Measurements from ENCODE around the gene KCNG1.
A peak's percentile ranks its signal among the peaks of the same experiment; 100 is the strongest.

Gene KCNG1

DNA sequence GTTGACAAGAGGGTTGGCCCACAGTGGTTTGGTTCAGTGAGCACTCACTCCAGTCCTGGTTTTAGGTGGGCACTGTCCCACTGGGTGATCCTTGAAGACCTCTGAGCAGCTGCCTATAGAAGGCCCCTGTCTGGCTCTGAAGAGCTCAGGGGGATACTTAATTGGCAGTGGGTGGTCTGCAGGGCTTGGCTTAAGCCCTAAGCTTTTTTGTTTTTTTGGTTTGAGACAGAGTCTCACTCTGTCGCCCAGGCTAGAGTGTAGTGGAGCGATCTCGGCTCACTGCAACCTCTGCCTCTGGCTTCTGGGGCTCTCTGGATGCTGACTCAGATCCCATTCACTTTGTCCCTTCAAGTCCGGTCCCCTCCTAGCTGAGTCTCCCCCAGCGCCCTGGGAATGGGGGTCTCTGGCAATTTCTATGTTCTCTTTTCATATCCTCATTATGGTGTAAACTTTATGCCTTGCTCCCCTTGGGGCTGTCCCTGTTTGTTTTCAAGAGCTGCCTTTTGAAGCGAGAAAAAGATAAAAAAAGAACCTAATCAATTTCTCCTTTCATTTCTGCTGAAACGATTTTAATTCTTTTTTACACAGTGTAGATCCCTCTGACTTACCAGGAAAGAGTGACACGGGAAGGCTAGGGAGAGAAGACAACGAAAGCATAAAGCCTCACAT, 12.2 kb upstream of the KCNG1 start:
- DNase-seq, result no peak

DNA sequence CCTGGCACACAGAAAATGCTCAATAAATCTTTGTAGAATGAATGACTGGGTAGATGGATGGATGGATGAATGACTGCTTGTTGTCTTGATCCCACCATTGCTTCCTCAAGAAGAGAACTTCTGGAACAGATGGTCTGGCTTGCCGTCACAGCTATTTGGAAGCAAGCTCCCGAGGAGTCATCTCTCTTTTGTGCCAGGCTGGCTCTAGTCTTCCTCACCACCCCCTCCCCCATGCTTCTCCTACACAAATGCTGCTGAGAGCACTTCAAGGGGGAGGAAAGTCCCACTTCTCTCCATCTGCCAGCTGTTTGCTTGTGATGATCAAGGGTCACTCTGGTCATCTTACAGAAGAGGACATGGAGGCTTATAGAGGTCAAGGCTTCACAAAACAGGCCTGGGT, 11.6 kb upstream of the KCNG1 start:
- DNase-seq, result no peak

DNA sequence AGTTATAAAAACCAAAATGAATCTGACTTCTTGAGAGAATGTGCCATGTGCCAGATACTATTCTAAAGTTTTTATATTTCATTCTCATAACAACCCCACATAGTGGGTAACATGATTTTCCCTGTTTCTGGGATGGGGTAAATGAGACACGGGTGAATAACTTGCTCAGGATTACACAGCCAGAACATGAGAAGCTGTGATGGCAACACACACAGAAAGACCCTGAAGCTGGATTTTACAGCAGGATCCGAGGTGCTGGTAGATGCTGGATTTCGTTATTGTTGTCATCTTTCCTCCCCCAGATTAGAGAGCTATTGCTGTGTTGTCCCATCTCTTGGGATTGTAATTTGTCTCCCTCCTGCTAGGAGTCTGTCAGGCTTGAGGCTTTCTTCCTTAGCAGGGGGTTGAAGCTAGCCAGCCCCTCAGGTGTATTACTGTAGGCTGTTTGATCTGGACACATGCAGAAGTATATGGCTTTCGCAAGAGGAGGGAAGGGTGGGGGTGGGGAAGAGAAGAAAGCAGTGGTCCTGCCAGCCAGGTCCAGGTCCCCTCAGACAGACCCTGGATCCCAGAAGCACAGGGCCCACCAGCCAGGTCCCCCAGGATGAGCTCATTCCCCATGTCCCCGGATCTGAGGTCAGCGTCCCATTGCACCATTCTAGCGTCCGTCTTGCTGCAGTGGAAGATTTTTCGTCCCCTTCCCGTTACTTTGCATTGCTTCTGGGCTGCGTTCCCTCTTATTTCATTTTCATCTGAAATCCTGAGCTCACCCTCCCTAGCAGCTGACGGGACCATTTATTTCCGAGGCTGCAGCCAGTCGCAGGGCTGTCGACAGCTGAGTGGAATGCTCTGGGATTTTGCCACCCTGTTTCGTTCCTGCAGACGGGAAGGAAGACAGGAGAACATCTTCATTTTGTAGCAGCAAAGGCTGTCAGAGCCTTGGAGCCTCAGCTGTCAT, 7.3 kb upstream of the KCNG1 start:
- no peak for DNase-seq

DNA sequence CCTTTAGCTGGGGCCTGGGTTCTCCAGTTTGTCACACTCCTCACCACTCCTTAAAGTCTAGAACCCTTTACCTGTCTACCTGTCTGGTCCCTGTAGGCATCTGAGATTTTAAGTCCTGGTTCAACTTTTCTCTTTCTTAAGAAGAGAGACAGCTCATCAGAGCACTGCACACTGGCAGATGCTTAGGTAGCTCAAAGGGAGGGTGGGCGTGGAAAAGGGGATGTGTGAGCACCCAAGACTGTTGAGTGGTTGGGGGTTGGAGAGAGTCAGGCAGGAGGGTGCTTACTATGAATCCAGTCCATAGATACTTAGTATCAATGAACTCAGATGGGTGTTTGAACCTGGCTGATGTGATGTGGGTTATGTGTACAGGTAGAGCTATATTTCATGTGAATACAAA, 6.6 kb upstream of the KCNG1 start:
- no peak for DNase-seq

DNA sequence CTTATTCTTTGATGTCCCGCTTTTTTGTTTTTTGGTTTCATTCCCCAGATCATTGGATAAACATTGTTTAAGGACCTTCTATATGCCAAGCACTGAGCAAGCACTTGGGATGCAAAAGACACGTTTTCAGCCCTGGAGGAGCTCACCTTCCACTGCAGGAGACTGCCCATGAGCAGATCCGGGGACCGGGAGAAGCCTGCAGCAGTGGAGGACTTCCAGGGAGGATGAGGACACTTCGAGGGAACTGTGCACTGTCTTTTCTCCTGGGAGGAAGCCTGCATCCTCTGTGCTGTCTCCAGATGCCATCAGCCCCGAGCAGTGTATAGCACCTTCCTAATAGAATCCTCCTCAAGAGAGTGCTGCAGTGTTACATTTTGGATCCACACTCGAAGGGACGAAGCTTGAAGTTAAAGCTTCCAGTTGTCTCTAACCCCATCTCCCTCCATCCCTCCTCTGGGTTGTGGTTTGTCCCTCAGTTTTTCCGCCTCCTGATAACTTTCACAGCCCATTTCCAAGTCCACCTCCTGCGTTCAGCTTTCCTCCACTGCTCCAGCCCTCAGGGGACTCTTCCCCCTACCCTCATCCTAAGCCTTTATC, 5.8 kb upstream of the KCNG1 start:
- no peak for DNase-seq

DNA sequence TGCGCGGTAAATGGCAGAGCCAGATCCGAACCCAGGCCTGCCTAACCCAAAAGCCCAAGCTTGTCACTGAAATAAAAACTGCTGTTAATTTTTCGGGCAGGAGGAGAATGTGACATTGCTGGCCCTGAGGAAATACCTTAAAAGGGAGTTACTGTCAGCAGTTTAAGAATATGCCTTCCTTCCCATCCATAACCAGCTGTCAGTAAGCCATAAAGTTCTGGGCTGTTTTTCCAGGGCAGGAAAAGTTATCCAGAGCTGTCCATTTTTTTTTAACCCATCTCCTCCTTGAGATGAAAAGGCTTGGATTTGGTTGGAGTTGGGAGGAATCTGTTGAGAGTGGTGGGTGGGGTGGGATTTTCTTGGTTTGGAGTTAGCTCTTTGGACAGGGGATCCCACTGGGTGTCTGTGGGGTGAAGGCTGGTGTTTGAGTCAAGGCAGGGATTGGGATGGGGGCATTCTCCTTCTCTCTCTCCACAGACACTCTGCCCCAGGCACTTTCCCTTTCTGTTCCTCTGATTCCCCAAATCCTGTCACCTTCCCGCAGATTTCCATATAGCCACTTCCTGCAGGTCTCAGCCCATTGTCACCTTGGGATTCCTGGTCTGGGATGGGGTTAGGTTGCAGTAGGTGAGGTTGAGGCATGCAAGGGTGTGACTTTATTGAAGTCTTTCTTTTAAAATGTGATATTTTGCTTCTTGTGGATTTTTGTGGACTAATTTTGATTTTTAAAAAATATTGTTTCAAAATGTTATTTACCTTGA, 4.3 kb upstream of the KCNG1 start:
- no peak for DNase-seq

DNA sequence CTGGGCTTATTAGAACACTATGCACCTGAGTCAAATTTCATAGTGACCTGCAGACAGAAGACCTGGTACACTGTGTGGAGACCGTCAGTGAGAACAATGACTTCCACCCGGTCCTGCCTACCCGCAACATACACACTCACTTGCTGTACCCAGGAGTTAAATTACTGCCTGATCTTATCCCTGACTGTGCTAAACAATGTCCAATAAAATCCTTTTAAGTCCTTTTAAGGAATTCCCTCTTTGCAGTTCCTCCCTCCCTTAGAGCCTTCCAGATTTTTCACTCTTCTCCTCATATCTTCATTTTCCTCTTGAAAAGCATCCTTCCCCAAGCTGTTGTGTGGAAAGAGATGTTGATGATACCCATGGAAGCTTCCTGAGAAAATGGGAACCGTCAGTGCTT, 3.4 kb upstream of the KCNG1 start:
- DNase-seq, result no peak

DNA sequence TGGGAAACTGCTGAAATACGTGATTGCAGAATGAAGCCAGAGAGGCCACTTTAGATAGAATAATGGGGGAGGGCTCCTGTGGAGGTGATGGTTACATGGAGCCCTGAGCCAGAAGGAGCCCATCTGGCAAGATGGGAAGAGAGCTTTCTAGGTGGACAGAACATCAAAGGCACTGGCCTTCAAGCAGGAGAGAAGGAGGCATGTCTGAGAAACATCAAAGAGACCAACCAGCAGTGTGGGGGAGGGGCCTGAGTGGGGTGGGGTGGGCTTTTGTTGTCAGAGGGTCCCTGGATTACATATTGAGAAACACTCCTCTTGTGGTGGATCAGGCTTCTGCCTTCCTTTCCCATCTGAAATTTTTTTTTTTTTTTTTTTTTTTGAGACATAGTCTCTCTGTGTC, 1.9 kb upstream of the KCNG1 start:
- no peak for DNase-seq

DNA sequence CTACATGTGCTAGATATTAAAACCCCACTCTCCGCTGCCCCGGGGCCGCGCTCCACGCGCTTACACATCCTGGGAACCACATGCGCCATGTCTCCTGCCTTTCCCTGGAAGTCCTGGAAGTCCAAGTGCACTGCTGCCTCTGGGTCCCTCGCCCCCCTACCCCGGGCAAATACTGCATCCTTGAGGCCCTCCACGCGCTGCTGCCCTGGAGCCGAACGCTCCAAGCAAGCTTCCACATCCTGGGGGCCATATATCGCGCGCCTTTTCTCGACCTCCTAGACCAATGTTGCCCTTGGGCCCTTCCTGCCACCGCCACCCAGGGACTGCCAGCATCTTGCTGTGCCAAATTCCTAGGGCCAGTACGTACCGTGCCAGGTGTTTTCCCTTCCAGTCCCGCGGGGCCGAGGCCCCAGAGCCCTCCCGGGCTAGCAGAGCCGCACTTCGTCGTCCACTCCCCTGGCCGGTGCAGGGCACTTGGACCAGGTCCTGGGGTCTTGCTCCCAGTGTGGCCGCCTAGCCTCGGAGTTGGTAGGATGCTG, 779 bp upstream of the KCNG1 start:
- DNase-seq, result no peak

DNA sequence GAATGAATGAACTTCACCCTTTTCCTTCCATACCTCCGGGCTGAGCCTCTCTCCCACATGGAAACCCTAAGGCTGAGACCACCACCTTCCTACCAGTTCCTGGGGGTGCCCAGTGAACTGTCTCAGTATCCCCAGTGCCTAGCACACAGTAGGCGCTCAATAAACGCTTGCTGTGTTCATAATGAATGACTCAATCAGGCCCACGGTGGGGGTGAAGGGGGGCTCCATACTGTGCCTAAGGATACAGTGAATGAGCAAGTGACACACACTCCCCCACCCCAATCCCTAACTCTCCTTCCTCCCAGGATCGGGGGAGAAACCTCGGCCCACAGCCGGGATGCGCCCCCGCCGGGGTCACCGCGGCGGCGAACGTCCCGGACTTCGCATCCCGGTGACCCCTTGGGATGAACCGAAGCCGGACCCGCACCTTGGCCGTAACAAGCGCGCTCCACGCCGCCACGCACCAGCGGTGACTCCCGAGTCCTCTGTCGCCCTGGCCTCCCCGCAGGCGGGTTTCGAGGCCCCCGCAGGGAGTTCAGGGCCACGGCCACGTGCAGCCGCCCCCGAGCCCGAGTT, 592 bp downstream of the KCNG1 start:
- no peak for DNase-seq

DNA sequence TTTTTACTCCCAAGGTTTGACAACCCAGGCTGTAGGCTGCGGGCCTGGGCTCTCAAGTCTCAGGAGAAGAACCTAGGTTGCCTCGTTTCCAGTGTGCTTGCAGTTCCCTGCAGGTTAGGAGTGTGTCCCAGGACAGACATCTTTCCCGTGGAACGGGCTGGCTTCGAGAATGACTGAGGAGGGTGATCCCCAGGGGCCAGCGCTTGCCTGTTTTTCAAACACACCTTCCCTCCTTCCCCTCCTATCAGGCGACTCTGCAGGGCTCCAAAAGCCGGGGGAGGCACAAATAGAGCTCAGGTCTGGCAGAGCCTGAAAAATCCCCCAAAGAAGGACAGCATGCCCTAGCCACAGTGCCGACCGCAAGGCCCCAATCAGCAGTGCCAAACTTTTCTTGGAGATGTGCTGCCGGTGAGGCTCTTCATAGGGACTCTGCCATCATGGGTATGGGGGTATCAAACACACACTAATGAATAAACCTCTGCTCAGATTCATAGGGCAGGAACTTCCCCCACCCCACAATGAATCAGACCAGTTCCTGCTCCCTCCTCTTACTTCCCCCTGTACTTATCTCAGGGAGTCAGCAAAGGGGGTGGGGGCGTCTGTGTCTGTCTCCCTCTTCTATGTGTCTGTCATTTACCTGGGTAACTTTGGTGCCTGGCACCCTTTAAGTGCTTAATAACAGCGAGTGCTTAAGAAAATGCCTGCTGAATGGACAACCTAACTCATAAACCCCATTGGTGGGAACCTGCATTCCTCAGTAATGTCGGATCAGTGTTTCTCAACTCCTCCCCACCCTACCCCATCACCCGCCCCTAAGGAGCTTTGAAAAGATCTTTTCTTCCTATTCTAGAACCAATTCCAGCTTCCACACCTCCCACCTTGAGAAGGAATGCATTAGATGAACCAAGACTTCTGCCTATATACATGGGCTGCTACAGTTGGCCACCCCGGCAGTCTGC, 1.6 kb downstream of the KCNG1 start:
- DNase-seq, result no peak

DNA sequence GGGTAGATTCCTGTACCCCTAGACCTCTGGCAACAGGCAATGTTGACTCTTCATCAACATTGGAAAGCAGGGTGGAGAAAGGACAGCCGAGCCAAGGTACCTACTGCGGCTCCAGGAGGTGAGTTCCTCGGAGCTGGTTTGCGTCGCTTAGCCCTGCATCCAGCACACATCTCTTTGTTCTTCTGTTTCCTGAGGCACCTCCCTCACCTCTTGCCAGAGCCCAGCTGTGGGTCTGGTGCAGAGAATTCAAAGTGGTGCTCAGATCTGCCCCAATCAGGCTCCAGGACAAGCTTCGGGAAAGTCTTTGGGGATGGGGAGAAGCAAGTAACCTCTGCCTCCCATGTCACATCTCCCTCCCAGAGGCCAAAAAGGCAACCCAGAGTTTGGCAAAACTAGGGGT, 2.2 kb downstream of the KCNG1 start:
- no peak for DNase-seq

DNA sequence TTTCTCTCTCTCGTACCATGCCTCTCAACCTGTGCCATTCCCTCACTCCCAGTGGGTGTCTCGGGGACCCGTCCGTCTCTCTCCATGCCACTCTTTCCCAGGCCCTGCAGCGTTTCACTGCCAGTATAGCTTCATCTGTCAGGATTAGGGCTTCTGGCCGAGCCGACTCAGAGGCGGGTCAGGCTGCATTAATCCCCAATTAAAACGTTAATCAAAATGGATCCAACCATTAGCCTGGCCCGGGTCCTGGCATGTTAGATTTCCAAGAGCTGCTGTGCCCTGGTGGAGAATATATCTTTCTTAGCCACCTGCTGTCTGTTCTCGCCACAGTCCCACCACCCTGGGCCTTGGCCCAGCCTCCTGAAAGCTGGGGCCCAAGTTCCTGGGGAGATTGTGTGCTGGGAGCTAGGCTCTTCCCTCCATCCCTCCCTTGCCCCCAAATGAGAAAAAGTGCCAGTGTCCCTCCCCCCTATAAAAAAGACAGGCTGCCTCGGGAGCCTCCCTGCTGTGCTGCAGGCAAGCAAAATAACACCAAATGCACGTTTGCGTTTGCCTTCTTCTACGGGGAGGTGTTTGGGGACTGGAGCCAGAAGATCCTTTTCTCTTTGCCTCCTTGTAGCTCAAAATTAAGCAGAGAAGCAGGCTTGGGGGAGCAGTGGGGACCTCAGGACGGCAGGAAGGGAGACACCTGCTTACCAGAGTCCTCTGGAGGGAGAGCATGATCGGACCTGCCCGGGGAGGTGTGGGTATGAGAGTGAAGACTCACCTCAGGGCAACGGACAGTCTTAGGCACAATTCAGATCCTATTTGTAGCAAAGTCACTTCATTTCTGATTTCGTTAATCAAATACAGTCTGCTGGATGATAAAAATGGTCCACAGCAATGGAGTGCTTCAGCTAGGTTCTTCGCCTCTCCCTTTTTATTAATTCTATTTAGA, 3.0 kb downstream of the KCNG1 start:
- DNase-seq, result no peak

DNA sequence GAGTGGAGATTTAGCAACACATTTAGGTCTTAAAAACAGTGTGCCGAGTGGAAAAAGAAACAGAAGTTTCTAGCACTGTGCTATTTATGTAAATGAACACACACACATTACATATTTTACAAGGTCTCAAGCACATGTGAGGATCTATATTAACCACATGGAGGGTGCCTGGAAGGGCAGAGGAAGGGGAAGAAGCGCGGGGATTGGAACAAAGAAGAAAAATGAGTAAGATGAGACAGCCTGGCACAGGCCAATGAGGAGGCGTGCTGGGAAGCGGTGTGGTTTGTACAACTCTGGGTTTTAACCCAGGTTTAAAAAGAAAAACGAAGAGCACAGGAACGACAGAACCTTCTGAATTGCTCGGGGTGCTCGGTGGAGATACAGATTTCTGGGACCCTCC, 5.7 kb downstream of the KCNG1 start:
- DNase-seq, result no peak

DNA sequence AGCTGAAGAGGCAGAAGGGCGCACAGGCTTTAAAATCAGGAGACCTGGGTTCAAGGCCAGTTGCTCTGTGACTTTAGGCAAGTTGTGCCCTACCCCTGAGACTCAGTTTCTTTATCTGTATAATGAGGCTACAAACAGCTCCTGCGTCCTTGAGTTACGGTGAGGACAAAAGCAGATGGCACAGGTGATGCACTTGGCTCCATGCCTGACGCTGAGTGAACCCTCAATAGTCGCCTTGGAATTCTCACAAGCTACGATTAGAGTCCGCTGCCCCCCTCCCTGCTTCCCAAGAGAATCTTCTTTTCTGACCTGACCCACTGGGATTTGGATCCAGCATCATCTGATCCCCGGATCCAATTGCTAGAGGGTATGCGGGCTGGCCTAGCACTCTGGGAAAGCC, 6.4 kb downstream of the KCNG1 start:
- DNase-seq, result no peak

DNA sequence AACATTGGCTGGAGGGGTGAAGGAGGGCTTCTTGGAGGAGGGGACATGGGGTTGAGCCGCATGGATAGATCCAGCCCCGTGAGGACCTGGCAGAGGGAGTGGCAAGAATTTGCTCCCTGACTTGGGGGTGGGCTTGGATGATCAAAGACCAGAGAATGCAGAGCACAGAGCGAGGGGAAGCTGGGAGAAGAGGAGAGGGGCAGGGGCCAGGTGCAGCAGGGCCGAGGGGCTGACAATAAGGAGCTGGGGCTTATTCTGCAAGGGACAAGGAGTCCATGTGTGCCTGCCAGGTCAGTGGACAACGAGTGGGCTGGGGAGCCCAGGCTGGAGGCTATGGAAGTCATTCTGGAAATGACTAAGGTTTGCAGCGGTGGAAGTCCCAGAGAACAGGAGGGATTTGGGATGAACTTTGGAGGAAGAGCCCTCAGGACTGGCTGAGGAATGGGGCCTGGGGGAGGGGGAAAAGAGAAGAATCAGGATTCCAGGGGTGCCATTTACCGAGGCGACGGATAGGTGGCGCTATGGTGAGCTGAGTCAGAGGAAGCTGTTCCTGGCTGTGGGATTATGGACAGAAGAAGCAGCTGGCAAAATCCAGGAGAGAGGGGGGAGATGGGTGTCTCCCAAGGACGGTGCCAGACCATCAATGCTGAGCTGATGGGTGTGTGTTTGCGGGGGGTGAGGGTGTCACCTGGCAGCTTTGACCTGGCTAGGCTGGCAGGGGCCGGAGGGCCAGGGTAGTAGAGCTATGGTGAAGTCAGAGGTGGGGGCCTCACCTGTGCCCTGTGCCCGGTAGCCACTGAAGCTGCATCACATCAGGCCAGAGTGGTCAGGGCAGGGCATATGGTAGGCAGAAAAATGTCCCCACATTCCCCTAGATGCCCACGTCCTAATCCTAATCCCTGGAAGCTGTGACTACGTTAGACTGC, 7.8 kb downstream of the KCNG1 start:
- peak; percentile 3 for DNase-seq

DNA sequence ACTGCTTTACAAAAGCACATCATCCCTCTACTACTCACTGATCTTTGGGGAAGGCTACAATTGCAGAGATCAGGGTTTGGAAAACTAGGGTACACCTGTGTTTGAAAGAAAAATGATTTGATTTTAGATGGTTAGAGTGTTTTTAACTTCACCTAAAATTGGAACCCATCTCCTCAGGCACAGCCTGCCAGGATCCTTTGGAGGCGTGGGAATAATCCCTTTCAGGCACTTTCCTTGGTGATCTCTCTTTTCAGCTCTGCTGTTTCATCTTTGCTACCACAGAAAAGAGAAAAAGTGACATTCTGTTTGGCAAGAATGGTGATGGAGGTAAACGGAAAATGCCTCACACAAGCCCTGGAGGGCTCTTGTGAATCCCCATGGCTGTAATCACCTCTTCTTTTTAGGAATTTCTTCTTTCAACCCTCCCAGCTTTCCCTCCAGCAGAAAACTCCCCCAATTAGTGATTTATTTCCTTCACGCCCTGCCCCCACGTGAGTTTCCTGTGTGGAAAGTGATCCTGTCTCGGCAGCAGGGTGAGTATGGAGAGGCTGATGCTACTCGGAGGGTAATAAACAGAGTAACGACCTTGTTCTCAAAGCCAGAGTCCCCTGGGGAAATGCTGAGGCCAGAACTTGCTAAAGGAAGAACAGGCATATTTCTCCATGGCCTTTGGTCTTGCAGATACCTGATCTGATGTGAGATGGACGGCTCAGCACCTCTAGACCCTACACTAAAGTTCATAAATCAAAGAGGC, 9.2 kb downstream of the KCNG1 start:
- no peak for DNase-seq

DNA sequence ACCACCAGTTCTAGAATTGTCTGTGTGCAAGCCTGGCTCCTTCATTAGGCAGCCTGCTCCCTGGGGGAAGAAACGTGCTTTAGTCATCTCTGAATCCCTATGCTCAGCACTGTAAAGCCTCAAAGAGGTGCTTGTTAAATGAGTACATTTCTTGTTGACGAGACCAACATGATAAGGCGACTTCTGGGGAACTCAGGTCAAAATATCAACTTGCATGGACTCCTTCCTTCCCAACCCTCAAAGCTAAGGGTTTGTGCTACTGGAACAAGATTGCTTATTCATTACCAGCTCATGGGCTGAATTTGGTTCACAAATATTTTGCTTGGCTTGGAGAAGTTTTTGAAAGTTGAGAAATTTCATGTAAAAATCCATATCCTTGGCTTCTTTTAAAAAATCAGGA, 10.6 kb downstream of the KCNG1 start:
- DNase-seq, result no peak

All from SHP77 treated with DMSO at 0.1 percent for 48 hours (cell line).